T47D (cell line): ENCODE results near the gene OTUD5.
A peak's percentile ranks its signal among the peaks of the same experiment; 100 is the strongest.

Experiments used
- DNase-seq, 2 experiments: peaks; one replicate each; pipeline versions ENCODE4 v3.0.0 to v3.0.0-alpha.2; 2011 to 2012; ENCODE audit warnings: low read depth in 1 of 2, low spot score in 1 of 2
- JUND ChIP-seq: IDR thresholded peaks from 2 replicates; pipeline ENCODE4 v1.6.1; 2012; ENCODE audit warnings: low read depth
- in situ Hi-C: cut with HindIII; loops from 2 replicates; pipeline ENCODE4 v1.10.0; 2016; ENCODE audit warnings: low sequenced_read_pairs, low pct_unique_long_range_greater_than_20kb

The OTUD5 gene

DNA sequence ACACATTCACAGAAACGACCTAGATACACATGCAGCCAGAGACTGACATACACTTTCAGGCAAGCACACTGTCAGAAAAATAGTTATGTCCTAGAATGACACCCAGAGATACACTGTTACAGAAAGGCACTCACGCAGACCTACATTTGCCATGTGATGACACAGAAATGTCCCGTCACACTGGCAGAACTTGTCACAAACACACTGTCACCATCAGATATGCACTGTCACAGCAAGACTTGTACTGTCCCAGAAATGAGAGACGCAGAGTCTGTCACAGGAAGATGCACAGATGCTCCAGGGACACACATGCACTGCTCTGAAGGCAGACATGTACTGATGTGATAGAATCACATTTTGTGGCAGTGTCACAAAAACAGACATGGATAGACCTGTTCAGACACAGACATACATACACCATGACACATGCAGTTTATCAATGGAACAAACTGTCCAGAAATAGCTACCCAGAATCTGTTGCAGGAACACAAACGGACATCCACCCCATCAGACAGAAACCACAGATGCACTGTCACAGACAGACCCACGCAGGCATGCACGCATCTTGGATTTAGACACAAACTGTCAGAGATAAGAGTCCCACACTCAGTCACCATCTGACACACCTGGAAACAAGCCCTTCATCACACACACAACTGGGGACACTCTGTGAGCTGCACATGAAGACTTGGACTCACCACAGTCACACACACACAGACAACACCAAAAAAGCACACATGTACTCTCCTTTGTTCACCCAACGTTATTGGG, 37.3 kb downstream of the OTUD5 start:
- DNase-seq, result no peak

DNA sequence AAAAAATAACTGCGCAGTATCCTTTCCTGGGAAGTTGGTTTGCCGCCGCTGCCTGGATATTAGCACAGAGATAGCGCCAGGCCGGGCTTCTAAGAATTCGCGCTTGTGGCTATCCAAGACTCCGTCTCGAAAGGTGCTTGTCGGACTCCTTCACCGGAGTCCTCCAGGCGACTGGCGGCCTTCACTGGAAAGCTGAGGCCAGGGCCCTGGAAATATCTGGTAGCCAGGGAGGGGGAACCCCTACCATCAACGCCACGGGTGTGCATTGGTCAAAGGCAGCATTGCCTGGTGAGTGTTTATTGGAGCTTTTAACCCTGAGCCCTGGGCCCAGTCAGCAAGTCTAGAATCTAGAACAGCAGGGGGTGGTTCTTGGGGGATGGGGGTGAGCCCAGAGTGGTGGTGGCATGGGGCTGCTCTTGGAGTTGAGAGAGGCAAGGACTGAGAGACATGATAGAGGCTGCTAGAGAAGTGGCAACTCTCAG, 38.0 kb downstream of the OTUD5 start:
- DNase-seq, result no peak
- in situ Hi-C loops, result no loop called here
- no peak for TF ChIP-seq JUND

More for the DNA sequence above, 37.3 kb downstream of the OTUD5 start:
- in situ Hi-C loops, result no loop called here
- no peak for TF ChIP-seq JUND

DNA sequence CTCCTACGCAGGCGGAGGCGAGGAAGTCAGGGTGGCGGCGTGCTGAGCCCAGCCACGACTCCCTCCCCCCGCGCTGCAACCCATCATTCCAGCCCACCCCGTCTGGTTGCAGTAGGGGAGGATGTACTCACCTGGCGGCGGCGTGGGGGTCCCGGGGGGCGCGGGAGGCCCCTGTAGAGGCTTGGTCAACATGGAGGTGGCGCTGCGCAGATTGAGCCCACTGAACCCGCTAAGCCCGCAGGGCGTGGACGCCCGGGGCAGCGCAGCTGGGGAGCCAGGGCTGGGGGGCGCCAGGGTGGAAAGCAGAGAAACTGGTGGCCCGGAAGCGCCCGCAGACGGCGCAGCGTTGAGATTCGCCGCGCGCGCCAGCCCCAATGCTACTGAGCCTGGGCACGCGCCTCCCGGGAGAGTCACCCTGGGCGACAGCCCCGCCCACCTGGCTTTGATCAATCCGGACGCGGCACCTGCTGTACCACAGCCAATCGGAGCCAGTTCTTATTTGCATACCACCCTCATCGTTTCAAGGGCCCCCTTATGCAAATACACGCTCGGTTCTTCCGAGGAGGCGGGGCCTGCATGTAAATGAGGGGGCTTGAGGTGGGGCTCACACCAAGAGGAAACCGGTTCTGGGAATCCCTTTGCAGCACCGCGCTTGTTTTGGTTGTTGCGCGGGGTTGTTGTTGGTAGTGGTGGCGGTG, 38.6 kb downstream of the OTUD5 start, which contains the start of gene PIM2:
PIM2 (minus strand) TSS at position 382 of the 698 bp plus-strand sequence; CDS start at position 192, 190 bp downstream.
- peak; percentile 85 to 98 for DNase-seq
- TF ChIP-seq JUND, result no peak
- in situ Hi-C loops, result no loop called here

DNA sequence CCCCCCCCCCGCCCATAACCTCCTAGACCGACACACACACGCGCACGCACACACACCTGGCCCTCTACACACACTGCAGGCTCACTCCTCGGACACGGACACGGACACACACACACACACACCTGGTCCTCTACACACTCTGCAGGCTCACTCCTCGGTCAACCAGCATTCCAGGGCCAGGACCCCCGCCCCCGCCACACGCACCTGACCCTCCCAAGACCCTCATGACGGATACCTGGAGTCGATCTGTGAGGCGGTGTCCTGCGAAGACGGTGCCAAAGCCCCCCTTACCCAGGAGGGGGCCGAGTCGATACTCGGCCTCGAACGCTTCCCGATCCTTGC, 39.1 kb downstream of the OTUD5 start:
- in situ Hi-C loops, result no loop called here
- TF ChIP-seq JUND, result no peak

DNA sequence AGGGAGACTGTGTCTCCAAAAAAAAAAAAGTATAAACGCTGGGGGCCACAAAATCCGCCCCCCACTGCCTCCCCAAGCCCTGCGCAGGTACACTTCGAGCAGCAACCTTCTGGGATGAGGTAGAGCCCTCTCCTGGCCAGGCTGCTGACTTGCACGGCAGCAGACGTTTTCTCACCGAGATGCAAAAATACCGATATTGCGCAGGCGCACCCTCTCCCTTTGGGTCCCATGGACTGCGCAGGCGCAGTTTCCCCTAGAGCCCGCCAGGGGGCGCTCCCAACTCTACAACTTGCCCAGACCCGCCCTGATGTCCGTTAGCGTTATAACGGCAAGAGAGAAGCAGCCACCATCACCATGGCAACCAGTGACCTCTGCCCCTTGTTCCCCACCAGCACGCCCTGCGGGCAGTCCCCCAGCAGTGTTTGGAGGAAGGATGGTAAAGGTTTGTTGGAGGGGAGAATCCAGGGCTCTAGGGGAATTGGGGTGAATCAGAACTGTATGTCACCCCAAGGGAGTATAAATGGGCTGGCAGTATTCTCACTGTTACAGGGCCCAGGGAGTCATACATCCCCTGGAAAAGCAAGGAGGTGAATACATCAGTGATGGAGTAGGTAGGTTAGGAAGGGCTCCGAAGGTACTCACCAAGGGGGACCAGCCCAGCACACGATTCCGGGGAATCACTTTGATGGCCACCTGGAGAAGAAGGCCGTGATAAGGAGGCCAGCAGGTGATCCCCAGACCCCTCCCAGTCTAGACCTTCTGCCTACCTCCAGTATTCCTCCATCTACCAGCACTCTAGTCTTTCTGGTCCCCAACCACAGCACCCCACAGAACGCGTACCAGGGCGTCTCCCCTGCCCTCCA, 40.0 kb downstream of the OTUD5 start:
- no peak for TF ChIP-seq JUND
- DNase-seq, result peak; percentile 72 to 95
- in situ Hi-C loops, result no loop called here

More for the DNA sequence above, 39.1 kb downstream of the OTUD5 start:
- no peak for DNase-seq

DNA sequence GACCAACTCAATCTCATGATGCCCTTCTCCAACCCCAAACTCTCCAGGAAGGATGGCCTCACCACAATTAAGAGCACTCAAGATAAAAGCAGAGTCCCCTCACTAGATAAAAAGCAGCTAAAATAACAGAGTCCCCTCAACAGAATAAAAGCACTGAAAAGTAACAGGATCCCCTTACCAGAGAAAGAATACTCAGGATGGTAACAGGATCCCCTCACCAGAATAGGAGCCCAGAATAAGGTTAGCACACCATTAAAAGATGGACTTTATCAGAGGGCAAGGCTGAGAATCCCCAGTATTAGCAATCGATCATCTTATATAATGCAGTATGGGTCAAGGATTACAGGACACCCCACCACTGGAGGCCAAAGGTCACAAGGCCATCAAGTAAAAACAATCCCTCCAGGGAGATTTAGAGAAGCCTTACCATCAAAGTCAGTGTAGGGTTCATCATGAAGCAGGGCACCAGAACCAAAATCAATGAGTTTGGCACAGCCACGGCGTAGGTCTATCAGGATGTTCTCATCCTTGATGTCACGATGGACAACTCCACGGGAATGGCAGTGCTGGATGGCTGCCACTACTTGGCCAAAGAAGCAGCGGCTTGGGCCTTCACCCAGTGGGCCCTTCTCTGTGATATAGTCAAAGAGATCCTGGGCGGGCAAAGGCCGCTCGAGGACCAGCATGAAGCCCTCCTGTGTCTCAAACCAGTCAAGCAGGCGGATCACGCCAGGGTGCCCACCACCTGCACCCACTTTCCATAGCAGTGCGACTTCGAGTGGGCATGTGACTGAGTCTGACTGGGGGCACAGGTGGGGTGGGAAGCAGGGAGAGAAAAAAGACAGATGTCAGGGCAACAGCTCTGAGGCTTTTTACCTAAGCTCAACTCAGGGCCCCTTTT, 42.6 kb downstream of the OTUD5 start:
- no peak for TF ChIP-seq JUND
- DNase-seq, result no peak
- in situ Hi-C loops, result no loop called here

DNA sequence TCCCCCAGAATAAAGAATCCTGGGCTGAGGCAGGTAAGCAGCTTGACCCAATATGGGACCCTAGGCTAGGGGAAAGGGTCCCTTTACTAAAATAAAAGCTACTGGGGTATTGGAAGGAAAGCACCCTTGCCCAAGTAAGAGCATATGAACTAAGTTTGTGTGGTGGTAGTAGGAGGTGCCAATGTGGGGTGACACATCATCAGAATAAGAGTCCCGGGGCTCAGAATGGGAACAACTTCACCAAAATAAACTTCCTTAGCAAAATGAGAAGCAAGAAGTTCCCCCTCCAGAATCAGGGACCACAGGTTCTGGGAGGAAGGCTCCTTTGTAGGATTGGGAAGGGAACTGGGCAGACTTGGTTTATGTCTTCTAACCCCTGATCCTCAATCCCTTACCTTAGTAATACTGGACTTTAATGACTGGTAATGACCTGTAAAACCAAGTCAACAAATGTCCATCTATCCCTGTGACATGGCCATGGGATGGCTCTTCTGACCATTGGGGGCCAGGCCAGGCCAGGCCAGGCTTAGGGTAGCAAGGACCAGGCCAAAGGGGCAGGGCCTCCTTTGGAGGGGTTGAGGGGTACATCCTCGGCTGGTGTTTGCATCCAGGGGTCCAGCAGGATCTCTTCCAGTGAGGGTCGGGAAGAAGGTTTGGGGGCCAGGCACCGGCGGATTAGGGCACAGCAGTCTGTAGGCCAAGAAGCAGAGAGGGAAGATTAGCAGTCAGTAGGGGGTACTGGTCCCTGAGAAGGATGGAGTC, 43.6 kb downstream of the OTUD5 start:
- TF ChIP-seq JUND, result no peak
- in situ Hi-C loops, result no loop called here
- DNase-seq, result no peak

DNA sequence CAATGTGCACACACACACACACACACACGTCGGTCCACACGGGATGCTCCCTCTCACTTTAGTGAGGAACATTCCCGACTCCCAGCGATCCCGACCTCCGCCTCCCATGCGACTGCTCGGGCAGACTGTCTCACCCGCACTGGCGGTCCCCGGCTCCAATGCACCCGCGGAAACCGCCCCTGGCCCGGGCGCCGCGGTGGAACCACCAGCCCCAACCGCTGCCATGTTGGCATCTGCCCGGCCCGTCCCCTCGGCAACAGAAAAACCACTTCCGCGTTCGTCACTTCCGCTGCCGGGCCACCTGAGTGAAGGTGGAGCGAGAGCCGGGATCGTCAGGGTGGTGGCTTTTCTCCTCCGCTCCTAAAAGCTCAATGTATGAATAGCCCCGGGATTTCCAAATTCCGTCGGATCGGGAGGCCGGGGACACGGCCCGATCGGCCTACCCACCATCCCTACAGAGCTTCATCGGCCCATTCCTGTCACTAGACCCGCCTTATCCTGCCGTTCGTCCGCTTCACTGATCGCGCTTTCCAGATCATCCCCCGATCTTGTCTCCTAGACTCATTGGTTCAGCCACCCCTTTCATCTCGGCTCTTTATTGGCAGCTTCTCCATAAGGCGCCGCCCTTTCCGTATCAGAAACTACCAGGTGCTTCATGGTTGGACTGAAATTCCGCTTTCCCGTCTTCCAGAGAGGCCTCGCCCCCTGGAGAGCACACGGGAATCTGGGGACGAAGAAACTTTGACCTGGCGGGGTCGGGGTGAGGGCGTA, 45.8 kb downstream of the OTUD5 start, which contains the start of gene SLC35A2:
SLC35A2 (minus strand) TSS at position 235 of the 771 bp plus-strand sequence; CDS start at position 225, 10 bp downstream.
- DNase-seq, result peak; percentile 72 to 88
- TF ChIP-seq JUND, result no peak
- in situ Hi-C loops, result no loop called here

DNA sequence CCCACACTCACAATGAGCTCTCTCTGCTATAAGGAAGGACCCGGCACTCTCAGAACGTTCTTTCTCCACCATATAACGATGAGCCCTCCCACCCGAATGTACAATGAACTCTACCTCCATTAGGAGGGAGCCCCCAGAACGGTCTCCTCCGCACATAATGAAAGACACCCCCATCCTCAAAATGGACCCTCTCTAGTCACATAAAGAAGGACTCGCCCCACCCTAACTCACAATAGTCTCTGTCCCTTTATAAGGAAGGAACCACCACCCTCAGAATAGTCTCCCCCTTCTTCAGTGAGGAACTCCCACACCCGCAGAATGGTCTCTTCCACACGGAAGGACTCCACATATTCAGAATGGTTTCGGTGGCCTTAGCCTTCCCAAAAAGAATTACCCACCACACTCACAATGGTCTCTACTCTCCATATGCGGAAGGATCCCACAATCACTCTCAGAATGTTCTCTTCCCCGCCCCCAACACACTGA, 46.4 kb downstream of the OTUD5 start:
- TF ChIP-seq JUND, result no peak
- in situ Hi-C loops, result no loop called here
- DNase-seq, result peak in 1 of 2 experiments; percentile 47

DNA sequence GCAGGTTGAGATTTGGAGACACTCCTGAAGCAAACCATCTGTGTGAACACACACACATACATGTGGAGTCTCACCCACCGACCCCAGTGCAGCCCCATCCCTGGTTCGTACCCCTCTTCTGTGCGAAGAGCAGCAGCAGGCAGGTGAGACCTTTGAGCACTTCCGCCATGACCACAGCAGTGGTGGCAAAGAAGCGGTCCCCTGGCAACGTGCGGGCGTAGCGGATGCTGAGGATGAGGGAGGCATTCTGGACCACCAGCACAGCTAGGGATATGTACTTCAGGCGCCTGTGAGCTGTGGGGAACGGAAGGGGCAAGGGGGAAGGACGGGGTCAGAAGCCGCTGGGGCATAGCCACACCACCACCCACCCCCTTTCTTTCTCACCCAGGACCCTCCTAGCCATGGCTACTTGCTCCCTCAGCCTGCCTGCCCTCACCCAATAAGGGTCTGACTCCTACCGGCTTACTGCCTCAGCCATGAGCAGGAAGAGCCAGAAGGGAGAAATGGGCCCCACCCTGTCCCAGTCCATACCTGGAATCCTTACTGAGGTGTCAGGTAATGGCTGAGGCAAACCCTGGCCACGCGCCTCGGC, 47.6 kb downstream of the OTUD5 start:
- in situ Hi-C loops, result no loop called here
- TF ChIP-seq JUND, result no peak
- no peak for DNase-seq
